H1 (cell line): ENCODE data around the gene CDC14C. TPM values are rescaled to one million over a fixed set of nuclear protein-coding genes. Genes with fewer than 3 reads are reported as not detected.

Experiments
- CTCF ChIA-PET: fragments of 300-600 bp; sonication (Branson Sonifier 250); formaldehyde crosslinking; loops from one replicate; lab custom pipeline; 2021; ENCODE audit not compliant: partially characterized antibody; lab: Charles Lee
- POLR2A ChIA-PET: fragments of 300-600 bp; sonication (Branson Sonifier 250); formaldehyde crosslinking; loops from one replicate; lab custom pipeline; 2021; ENCODE audit warnings: inconsistent platforms; ENCODE audit not compliant: partially characterized antibody; lab: Charles Lee
- DNase-seq, 2 experiments: peaks; one replicate each; pipeline versions ENCODE4 v3.0.0 to v3.0.0-alpha.2; 2010 to 2022; ENCODE audit warnings: low spot score in 2 of 2, low read depth in 1 of 2, mixed read lengths in 1 of 2
- FAIRE-seq: peaks from 2 replicates; lab custom pipeline; 2011; peaks lifted over from hg19 to GRCh38; lab: Jason Lieb, UNC
- H2AFZ ChIP-seq: 2 replicates; pipeline ENCODE4 v1.8.1; 2012; ENCODE audit warnings: low read length, inconsistent platforms
- H2AK5ac ChIP-seq: 2 replicates; pipeline ENCODE4 v1.6.1; 2013; ENCODE audit warnings: low read depth, low read length
- H2BK120ac ChIP-seq: replicated peaks from 2 replicates; pipeline ENCODE3; 2013; ENCODE audit warnings: low read depth, low read length, inconsistent platforms
- H2BK12ac ChIP-seq: 2 replicates; pipeline ENCODE4 v1.6.1; 2013; ENCODE audit warnings: low read depth, low read length
- H2BK15ac ChIP-seq: 2 replicates; pipeline ENCODE4 v1.6.1; 2013; ENCODE audit warnings: low read length
- H2BK20ac ChIP-seq: 2 replicates; pipeline ENCODE4 v1.6.1; 2013; ENCODE audit warnings: low read length
- H2BK5ac ChIP-seq: 2 replicates; pipeline ENCODE4 v1.6.1; 2013; ENCODE audit warnings: low read depth, low read length
- H3K14ac ChIP-seq: 2 replicates; pipeline ENCODE4 v1.6.1; 2013; ENCODE audit warnings: inconsistent platforms; ENCODE audit not compliant: insufficient read length
- H3K18ac ChIP-seq: 2 replicates; pipeline ENCODE4 v1.6.1; 2013; ENCODE audit warnings: low read length; ENCODE audit errors: extremely low read depth
- H3K23ac ChIP-seq: 2 replicates; pipeline ENCODE4 v1.6.1; 2013; ENCODE audit warnings: inconsistent platforms; ENCODE audit not compliant: insufficient read length
- H3K23me2 ChIP-seq: 2 replicates; pipeline ENCODE4 v1.6.1; 2013; ENCODE audit warnings: low read depth, low read length
- H3K27ac ChIP-seq: 2 replicates; pipeline ENCODE4 v1.6.1; 2011; ENCODE audit warnings: low read depth, low read length, inconsistent platforms
- H3K27me3 ChIP-seq, 4 experiments: replicated peaks in 1 of 4; 1 replicate in 1 of 4; 2 replicates in 3 of 4; pipeline versions ENCODE4 v1.6.1 to v1.8.1; 2011 to 2013; ENCODE audit warnings: low read length in 3 of 4, mild to moderate bottlenecking in 3 of 4, inconsistent platforms in 2 of 4, mixed read lengths in 2 of 4, moderate library complexity in 1 of 4; ENCODE audit not compliant: control insufficient read depth in 3 of 4, insufficient read depth in 3 of 4; ENCODE audit errors: extremely low read depth in 1 of 4
- H3K36me3 ChIP-seq, 4 experiments: 2 replicates each; pipeline versions ENCODE4 v1.6.1 to v1.8.1; 2011 to 2013; ENCODE audit warnings: mild to moderate bottlenecking in 4 of 4, low read length in 3 of 4, moderate library complexity in 2 of 4, control low read depth in 1 of 4, inconsistent platforms in 1 of 4; ENCODE audit not compliant: insufficient read depth in 4 of 4, control insufficient read depth in 2 of 4
- H3K4ac ChIP-seq: replicated peaks from 2 replicates; pipeline ENCODE3; 2013; ENCODE audit warnings: low read length, low read depth, mixed read lengths, inconsistent platforms; ENCODE audit not compliant: insufficient read length
- H3K4me1 ChIP-seq, 4 experiments: replicated peaks in 1 of 4; 1 replicate in 1 of 4; 2 replicates in 3 of 4; pipeline versions ENCODE4 v1.6.1 to v1.8.1; 2011 to 2013; ENCODE audit warnings: low read length in 3 of 4, inconsistent platforms in 2 of 4, mixed read lengths in 1 of 4; ENCODE audit not compliant: insufficient read depth in 4 of 4, control insufficient read depth in 3 of 4
- H3K4me2 ChIP-seq, 2 experiments: 2 replicates each; pipeline versions ENCODE4 v1.6.1 to v1.8.1; 2011 to 2013; ENCODE audit warnings: low read depth in 2 of 2, low read length in 2 of 2, control low read depth in 1 of 2, inconsistent platforms in 1 of 2, mild to moderate bottlenecking in 1 of 2; ENCODE audit not compliant: insufficient read depth in 1 of 2
- H3K4me3 ChIP-seq, 4 experiments: fragments of 200-600, 300-600 bp in 1 of 4; sonication (generic), shearing (Covaris generic), sonication (Bioruptor Twin) in 1 of 4; 2 replicates each; pipeline versions ENCODE4 v1.5.1 to v1.8.1; 2011 to 2016; ENCODE audit warnings: low read length in 4 of 4, low read depth in 3 of 4, control low read depth in 2 of 4, inconsistent platforms in 2 of 4, mild to moderate bottlenecking in 2 of 4, mixed read lengths in 1 of 4, moderate library complexity in 1 of 4; ENCODE audit not compliant: insufficient read depth in 2 of 4; ENCODE audit errors: extremely low read depth in 1 of 4
- H3K56ac ChIP-seq: replicated peaks from 2 replicates; pipeline ENCODE3; 2013; ENCODE audit warnings: low read depth, mild to moderate bottlenecking, mixed read lengths, low read length, inconsistent platforms; ENCODE audit not compliant: insufficient read length
- H3K79me1 ChIP-seq: 2 replicates; pipeline ENCODE4 v1.6.1; 2013; ENCODE audit warnings: low read depth, low read length, control low read depth
- H3K79me2 ChIP-seq, 2 experiments: 2 replicates each; pipeline versions ENCODE4 v1.6.1 to v1.8.1; 2012 to 2013; ENCODE audit warnings: low read length in 2 of 2, mild to moderate bottlenecking in 2 of 2, inconsistent platforms in 1 of 2; ENCODE audit not compliant: insufficient read depth in 2 of 2, control insufficient read depth in 1 of 2
- H3K9ac ChIP-seq, 4 experiments: replicated peaks in 1 of 4; 1 replicate in 1 of 4; 2 replicates in 3 of 4; pipeline versions ENCODE4 v1.6.1 to v1.8.1; 2011 to 2013; ENCODE audit warnings: low read depth in 3 of 4, low read length in 3 of 4, control low read depth in 2 of 4, mild to moderate bottlenecking in 2 of 4, moderate library complexity in 2 of 4, inconsistent platforms in 1 of 4; ENCODE audit errors: extremely low read depth in 1 of 4
- H3K9me3 ChIP-seq, 2 experiments: 2 replicates each; pipeline versions ENCODE4 v1.6.1 to v1.8.1; 2012 to 2013; ENCODE audit warnings: mild to moderate bottlenecking in 2 of 2, moderate library complexity in 2 of 2, control low read depth in 1 of 2, inconsistent platforms in 1 of 2, low read depth in 1 of 2, low read length in 1 of 2, mixed read lengths in 1 of 2; ENCODE audit not compliant: insufficient read depth in 2 of 2
- H4K20me1 ChIP-seq, 2 experiments: replicated peaks in 1 of 2; 2 replicates each; pipeline versions ENCODE3 to v1.8.1; 2011 to 2013; ENCODE audit warnings: inconsistent platforms in 2 of 2, low read length in 2 of 2, mild to moderate bottlenecking in 1 of 2; ENCODE audit not compliant: insufficient read depth in 2 of 2, control insufficient read depth in 1 of 2
- H4K5ac ChIP-seq: 2 replicates; pipeline ENCODE4 v1.6.1; 2013; ENCODE audit warnings: low read length, low read depth, mixed read lengths, inconsistent platforms; ENCODE audit not compliant: insufficient read length
- H4K8ac ChIP-seq: 2 replicates; pipeline ENCODE4 v1.8.0; 2013; ENCODE audit warnings: mild to moderate bottlenecking, moderate library complexity, low read length, inconsistent platforms; ENCODE audit not compliant: insufficient read depth; ENCODE audit errors: extremely low read depth
- H4K91ac ChIP-seq: replicated peaks from 2 replicates; pipeline ENCODE3; 2013; ENCODE audit warnings: low read length, mixed read lengths, inconsistent platforms; ENCODE audit not compliant: insufficient read length
- BACH1 ChIP-seq: IDR thresholded peaks from 2 replicates; pipeline ENCODE4 v1.6.1; 2012; ENCODE audit warnings: low read length, improper control_type of control experiment
- BRCA1 ChIP-seq: IDR thresholded peaks from 2 replicates; pipeline ENCODE4 v1.6.1; 2012; ENCODE audit warnings: low read depth, low read length, improper control_type of control experiment
- CREB1 ChIP-seq: IDR thresholded peaks from 2 replicates; pipeline ENCODE4 v1.6.1; 2012; ENCODE audit warnings: inconsistent platforms
- EP300 ChIP-seq, 2 experiments: IDR thresholded peaks; 1 replicate in 1 of 2; 2 replicates in 1 of 2; pipeline ENCODE4 v1.6.1; 2011 to 2012; ENCODE audit warnings: low read depth in 2 of 2, low read length in 2 of 2, mild to moderate bottlenecking in 2 of 2, borderline replicate concordance in 1 of 2, inconsistent platforms in 1 of 2, moderate library complexity in 1 of 2
- HDAC2 ChIP-seq, 2 experiments: fragments of 300-600 bp in 1 of 2; sonication (generic) in 1 of 2; IDR thresholded peaks; 2 replicates each; pipeline ENCODE4 v1.6.1; 2011 to 2012; ENCODE audit warnings: low read depth in 2 of 2, low read length in 2 of 2, mild to moderate bottlenecking in 2 of 2, moderate library complexity in 2 of 2, borderline replicate concordance in 1 of 2, inconsistent platforms in 1 of 2
- KDM4A ChIP-seq: IDR thresholded peaks from one replicate; pipeline ENCODE4 v1.7.1; 2012; ENCODE audit warnings: low read depth, mild to moderate bottlenecking, moderate library complexity, low read length, inconsistent platforms; ENCODE audit not compliant: severe bottlenecking
- TBP ChIP-seq: IDR thresholded peaks from 2 replicates; pipeline ENCODE4 v1.6.1; 2011; ENCODE audit warnings: low read depth, low read length, improper control_type of control experiment
- WGBS, 2 experiments: shearing (Covaris generic) in 1 of 2; methylation state at CpG; one replicate each; pipeline versions ENCODE4 v1.1.6 to v1.1.7; 2013 to 2015; ENCODE audit warnings: low lambda C conversion rate in 2 of 2, mixed read lengths in 2 of 2, inconsistent platforms in 1 of 2, low coverage in 1 of 2, missing lambda C conversion rate in 1 of 2; ENCODE audit not compliant: insufficient replicate concordance in 2 of 2, insufficient coverage in 1 of 2, insufficient read length in 1 of 2; ENCODE audit errors: extremely low coverage in 1 of 2, missing lambda C conversion rate in 1 of 2; 5-methylcytosine and 5-hydroxymethylcytosine counted together
- polyA plus RNA-seq, 7 experiments: library from polyadenylated mRNA; depleted of rRNA in 3 of 7; stranded (reverse) in 5 of 7; unstranded in 2 of 7; fragments of >200 nt in 5 of 7; fragments of 200-250 nt in 2 of 7; gene quantifications; 1 replicate in 5 of 7; 2 replicates in 1 of 7; 4 replicates in 1 of 7; pipeline versions ENCODE4 v1.2.1 to v1.2.3, GENCODE V29; 2011 to 2013; ENCODE audit warnings: missing spikeins in 2 of 7, mixed read lengths in 2 of 7
- total RNA-seq: library from RNA; stranded (reverse); fragmentation: NEBNext Ultra II Directional; extraction: Animal tissue kit (Norgen Biotek cat#: 25700); gene quantifications from 2 replicates; pipeline ENCODE4 v1.2.1, GENCODE V29; 2021
- TF ChIP-seq, protein P1 (sequence below): IDR thresholded peaks from 2 replicates; pipeline ENCODE4 v1.6.1; 2012; ENCODE audit warnings: inconsistent platforms
- TF ChIP-seq, protein P2 (sequence below): IDR thresholded peaks from 2 replicates; pipeline ENCODE4 v1.6.1; 2011; ENCODE audit warnings: low read depth, mild to moderate bottlenecking, low read length; ENCODE audit not compliant: insufficient read depth
- TF ChIP-seq, protein P3 (sequence below): IDR thresholded peaks from 2 replicates; pipeline ENCODE4 v1.6.1; 2012; ENCODE audit warnings: inconsistent platforms

CDC14C gene
- total and polyA plus RNA-seq, 2 of the 8 experiments (the other 6 are each of a cell fraction or from before 2014, with no cell fraction given) = 0.09 TPM; not detected in 1

DNA sequence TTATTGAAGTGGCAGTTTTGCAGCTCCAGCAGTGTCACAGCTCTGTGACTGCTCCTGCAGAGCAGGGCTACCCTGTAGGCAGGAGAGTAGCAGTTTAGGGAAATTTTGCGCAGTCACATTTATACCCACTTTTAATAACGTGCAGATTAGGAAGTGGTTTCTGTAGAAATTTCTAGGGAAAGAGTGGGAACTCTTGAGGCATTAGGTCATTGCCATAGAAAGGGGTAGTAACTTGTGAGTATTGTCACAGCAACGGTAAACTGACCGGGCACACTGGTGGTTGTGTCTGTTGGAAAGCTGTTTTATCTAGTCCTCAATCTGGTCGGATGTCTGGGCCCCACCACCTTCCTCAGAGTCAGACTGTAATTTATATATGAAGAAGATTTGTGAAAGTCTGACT, 51.9 kb downstream of the CDC14C start:
- H3K27ac ChIP-seq = no peak overlapping the region
- H3K4me1 ChIP-seq = no peaks in the 10 kb centered on the region
- CTCF ChIA-PET = interaction anchor here (1.0 kb wide), 1 partner anchor 678 kb away, joined by 3 read pairs; no protein-coding TSS in a partner anchor
- no peaks in the 10 kb centered on the region for H3K79me1 ChIP-seq
- H3K4me3 ChIP-seq = no peak overlapping the region
- no peak overlapping the region for H3K4me2 ChIP-seq
- no peaks in the 10 kb centered on the region for H3K79me2 ChIP-seq
- H2AK5ac ChIP-seq = no peak overlapping the region
- H4K91ac ChIP-seq = no peak overlapping the region
- H4K20me1 ChIP-seq = no peaks in the 10 kb centered on the region
- TF ChIP-seq CREB1 (no peak), HDAC2 (IDR thresholded peaks at IDR 0.05; ENCODE audit: borderline replicate concordance in 1 of 2, low read depth in 2 of 2, low read length in 2 of 2) (no peak), BACH1 (no peak), BRCA1 (no peak), EP300 (IDR thresholded peaks at IDR 0.05; ENCODE audit: borderline replicate concordance in 1 of 2, low read depth in 2 of 2, low read length in 2 of 2) (no peak), KDM4A (no peak), TBP (no peak)
- TF ChIP-seq, protein P1, sequence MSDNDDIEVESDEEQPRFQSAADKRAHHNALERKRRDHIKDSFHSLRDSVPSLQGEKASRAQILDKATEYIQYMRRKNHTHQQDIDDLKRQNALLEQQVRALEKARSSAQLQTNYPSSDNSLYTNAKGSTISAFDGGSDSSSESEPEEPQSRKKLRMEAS = no peak
- TF ChIP-seq, protein P2, sequence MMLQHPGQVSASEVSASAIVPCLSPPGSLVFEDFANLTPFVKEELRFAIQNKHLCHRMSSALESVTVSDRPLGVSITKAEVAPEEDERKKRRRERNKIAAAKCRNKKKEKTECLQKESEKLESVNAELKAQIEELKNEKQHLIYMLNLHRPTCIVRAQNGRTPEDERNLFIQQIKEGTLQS = no peak
- TF ChIP-seq, protein P3, sequence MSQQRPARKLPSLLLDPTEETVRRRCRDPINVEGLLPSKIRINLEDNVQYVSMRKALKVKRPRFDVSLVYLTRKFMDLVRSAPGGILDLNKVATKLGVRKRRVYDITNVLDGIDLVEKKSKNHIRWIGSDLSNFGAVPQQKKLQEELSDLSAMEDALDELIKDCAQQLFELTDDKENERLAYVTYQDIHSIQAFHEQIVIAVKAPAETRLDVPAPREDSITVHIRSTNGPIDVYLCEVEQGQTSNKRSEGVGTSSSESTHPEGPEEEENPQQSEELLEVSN = no peak
- TF ChIP-seq, all 59 proteins: peak for 0
- Histone ChIP-seq H3K56ac (no peak overlapping the region), H3K18ac (no peak overlapping the region), H2BK15ac (no peak overlapping the region), H3K23me2 (no peaks in the 10 kb centered on the region), H2BK20ac (no peak overlapping the region), H3K14ac (no peak overlapping the region), H2BK5ac (no peak overlapping the region), H3K27me3 (no peaks in the 10 kb centered on the region), H4K5ac (no peak overlapping the region), H4K8ac (no peak overlapping the region), H3K36me3 (no peaks in the 10 kb centered on the region), H3K4ac (no peak overlapping the region), H3K9ac (no peak overlapping the region), H3K9me3 (no peaks in the 10 kb centered on the region), H2BK12ac (no peak overlapping the region), H2BK120ac (no peak overlapping the region), H2AFZ (no peak overlapping the region), H3K23ac (no peak overlapping the region)
- POLR2A ChIA-PET = no interaction called here
- FAIRE-seq = no peak
- WGBS, 2 experiments = 85% methylated on average over 5 of the region's 5 CpGs; no CpG with 5 or more reads in 1 of the 2 experiments
- no peak for DNase-seq
